GM21381 (cell line): Measurements from ENCODE around the gene EHBP1.

Experiments used
- ATAC-seq: cut with Tn5 transposase; IDR thresholded peaks from one replicate; pipeline ENCODE4 v1.9.1; 2021; ENCODE audit warnings: mild to moderate bottlenecking, moderate library complexity; ENCODE audit not compliant: unreplicated experiment

Gene EHBP1

DNA sequence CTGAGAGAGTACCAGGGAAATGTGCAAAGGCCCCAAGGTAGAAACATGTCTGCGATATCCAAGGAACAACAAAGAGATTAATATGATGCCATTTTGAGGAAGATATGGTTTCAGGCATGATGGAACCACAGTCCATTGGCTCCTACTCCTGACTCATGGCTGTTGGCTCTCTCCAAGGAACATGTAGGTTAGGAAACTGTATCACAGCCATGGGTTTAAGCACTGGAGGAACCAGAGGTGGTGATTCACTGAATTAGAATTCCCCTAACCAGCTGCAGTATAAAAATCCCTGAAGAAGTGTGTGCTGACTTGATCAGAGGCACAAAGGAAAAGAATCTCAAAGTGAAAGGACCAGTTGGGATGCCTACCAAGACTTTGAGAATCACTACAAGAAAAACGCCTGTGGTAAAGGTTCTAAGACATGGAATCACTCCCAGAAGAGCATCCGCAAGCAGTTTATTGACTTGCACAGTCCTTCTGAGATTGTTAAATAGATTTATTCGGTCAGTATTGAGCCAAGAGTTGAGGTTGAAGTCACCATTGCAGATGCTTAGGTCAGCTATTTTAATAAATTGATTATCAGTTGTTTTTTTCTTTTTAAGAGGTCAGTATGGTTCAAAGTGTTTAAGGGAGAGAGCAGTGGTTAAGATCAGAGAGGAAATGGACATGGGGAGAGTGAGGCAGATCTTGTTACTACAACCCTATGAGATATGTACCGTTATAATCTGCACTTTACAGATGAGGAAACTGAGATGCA, 234.4 kb downstream of the EHBP1 start:
- no peak for ATAC-seq

DNA sequence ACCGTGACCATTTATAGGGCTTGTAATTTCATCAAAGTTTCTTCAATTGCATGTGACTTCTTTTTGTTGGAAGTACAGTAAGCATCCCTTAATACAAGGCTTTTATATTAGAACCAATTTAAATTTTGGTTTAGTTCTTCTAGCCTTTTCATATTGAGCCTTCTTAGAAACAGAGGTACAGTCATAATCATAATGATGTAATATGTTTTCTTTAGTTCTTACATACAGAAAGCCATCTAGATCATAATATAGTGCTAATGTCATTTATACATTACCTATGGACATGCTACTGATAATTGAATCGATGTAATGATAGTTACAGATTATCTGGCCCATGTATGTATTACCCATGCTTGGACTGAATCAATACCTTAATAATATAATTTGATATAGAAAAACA, 235.2 kb downstream of the EHBP1 start:
- ATAC-seq: no peak

DNA sequence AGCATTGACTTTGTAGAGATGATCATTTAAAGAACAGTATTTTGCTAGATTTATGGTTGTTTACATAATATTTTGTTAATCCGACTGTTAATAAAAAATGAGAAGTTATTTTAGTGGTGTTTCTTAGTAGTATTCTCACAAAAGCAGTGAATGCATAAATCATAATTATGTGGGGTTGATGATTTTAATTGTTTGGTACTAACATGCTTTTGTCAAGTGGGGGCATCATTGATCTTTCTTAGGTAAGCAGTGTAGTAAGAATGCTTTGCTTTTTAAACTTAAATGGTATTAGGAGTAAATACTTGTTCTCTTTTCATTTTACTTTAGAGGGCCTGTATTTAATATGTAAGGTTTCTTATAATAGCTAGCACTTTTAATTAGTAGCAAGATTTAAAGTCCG, 235.9 kb downstream of the EHBP1 start:
- no peak for ATAC-seq

DNA sequence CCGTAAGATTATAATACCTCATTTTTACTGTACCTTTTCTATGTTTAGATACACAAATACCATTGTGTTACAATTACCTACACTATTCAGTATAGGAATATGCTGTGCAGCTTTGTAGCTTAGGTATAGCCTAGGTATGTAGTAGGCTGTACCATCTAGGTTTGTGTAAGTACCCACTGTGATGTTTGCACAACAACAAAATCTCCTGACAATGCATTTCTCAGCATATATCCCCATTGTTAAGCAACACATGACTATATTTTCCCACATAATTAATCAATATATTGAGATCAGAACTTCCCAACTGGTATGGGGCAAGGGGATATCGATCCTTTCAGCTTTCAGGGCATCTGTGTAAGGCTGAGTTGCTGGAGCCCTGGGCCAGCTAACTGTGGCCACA, 238.8 kb downstream of the EHBP1 start:
- ATAC-seq: no peak

DNA sequence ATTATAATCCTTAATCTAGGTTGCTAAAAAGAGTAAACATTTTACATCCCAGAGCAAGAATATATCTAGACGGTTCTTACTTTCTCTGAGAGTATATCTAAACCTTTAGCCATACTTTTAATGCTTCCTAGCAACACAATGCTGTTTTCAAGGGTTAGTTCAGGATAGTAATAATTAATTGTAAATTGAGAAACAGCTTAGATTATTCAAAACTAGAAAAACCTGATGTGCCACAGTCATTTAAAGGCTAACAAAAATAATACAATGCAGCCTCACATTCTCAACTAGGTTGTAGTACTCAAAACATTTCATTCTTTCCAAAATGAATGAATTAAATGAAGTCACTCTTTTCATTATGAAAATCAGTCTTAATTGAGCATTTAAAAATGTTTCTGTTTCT, 241.9 kb downstream of the EHBP1 start:
- ATAC-seq: no peak

DNA sequence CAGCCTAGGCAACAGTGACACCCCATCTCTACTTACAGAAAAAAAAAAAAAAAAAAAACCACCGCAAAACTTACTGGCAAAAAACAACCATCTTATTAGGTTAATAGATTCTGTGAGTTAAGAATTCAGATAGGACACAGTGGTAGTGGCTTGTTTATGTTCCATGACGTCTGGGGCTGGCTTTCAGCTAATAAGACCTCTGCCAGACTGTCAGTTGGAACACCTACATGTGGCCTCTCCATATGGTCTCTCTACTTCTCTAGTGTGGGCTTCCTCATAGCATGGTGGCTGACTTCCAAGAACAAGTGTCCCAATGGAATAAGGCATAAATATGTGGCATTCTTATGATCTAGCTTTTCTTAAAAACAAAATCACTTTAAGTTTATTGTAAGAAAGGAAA, 251.1 kb downstream of the EHBP1 start:
- ATAC-seq: no peak

GRCh38 chr2:62958206-62958605, 252.7 kb downstream of the EHBP1 start:
- ATAC-seq: no peak

DNA sequence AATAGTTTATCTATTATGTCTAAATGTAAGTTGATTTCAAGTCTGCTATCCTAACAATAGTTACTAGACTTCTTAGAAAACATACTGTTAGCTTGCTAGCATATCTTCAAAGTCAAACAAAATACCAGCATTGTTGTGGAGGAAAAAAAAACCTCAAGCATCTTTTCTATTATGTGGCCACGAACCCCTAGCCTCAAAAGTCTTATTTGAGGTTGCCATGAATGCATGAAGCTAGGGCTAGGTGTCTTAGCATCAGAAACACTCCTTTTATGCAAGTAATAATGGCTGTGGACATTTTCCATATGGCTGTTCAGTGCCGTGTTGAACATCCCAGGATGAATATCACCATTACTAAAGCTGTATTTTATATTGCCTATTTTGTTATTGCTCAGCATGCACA, 258.5 kb downstream of the EHBP1 start:
- no peak for ATAC-seq

DNA sequence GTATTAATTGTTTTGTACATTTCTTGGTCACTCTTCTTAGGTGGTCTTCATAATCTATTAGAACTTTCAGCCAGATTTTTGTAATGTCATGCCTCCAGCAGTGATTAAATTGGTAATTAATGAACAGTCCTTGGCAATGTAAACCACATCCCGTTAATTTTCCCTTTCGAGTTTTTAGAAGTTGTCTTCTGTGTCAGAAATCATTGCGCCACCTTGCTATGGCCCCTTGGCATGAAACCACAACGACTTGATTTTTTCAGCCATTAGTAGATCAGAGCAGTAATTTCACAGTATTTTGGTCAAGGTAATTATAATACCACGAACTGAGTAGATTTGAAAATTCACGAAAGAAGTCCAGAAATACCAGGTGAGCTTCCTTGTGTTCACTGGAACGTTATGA, 259.2 kb downstream of the EHBP1 start:
- no peak for ATAC-seq

DNA sequence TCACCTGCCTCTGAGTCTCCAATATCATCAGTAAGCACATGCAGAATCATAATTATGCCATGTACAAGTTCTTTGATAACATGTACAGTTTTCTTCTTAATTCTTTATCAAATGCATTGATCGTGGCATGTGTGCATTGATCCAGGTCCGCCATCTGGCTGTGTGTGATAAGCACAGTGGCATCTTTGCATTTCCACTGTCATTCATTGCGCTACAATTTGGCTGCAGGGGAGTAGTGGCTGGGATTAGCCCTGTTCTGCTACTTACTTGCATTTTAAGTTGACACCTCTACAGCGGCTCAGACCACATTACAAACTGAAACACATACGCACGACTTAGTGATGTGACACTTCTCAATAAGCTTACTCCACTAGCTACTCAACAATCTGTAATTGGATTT, 261.5 kb downstream of the EHBP1 start:
- ATAC-seq: no peak

DNA sequence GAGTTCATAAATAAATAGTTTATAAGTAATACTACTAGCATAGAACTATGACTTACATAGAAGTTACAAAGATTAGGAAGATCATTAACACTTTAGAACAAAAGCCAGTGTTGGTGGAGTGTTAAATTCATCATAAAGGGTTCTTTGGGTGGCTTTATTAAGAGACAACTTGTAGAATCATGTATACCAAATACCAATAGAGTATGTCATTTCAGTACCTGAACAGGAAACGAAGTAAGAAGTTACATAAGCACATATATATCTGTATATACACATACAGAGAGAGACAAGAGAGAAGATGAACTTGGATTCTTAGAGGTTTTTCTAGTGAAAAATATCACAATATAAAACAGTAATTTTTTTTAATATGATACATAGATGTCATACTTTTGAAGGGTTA, 262.7 kb downstream of the EHBP1 start:
- ATAC-seq: no peak

DNA sequence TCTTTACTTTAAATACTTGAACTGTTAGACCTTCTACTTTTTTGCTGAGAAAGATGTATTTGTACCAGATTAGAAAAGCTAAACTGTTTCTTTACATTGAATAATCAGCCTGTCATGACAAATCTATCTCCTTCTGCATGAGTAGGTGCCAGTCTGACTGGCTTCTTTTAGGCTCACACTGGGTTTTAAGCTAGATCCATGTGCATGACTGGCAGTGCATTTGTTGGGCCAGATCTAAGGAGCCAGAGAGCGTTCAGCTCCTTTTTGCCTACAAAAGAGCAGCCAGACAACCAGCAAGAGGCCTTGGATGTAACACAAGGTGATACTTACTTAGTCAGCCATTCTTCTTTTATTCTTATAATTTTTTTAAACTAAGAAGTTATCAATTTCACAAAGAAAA, 263.2 kb downstream of the EHBP1 start:
- ATAC-seq: no peak

- no peak for ATAC-seq
Observed at GRCh38 chr2:62971936-62972335, 266.4 kb downstream of the EHBP1 start.

GRCh38 chr2:62972601-62973000, 267.1 kb downstream of the EHBP1 start:
- ATAC-seq: no peak

GRCh38 chr2:62974999-62975398, 269.5 kb downstream of the EHBP1 start:
- ATAC-seq: no peak

GRCh38 chr2:62991605-62992004, 286.1 kb downstream of the EHBP1 start:
- ATAC-seq: no peak

GRCh38 chr2:62992561-62992960, 287.0 kb downstream of the EHBP1 start:
- ATAC-seq: no peak

DNA sequence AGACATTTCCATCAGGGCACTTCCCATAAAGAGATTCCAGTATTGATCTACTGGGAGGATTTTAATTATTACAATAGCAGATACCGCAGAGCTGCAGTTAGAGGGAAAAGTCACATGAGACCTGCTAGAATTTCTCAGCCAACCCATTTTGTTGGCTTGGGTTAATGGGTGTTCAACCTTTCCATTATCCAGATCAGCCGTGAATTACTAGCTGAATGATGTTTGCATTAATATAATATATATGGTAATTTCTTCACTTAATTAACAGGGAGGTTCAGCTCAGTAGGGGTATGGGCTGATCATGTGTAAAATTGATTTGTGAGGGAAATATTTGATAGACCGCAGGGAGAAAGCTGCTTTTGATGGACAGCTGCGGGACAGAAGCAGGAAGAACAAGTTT, 288.7 kb downstream of the EHBP1 start:
- ATAC-seq: no peak

- ATAC-seq: no peak
Observed at GRCh38 chr2:62996534-62997186, 291.1 kb downstream of the EHBP1 start.

DNA sequence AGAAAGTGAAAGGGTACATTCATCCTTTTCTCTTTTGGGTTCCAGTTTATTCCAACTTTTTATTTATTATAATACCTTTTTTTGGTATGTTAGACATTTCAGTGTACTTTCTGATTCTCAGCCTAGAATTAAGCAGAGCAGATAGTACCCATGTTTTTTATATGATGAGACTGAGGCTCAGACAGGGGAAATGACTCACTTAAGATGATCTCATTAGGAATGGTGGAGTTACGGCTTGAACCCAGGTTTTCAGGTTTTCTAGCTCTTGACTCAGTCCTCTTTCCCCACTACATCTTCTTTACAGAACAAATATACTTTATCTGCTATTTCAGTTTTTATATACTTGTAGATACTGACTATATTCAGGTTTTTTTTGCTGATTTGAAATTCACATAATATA, 293.4 kb downstream of the EHBP1 start:
- ATAC-seq: no peak

DNA sequence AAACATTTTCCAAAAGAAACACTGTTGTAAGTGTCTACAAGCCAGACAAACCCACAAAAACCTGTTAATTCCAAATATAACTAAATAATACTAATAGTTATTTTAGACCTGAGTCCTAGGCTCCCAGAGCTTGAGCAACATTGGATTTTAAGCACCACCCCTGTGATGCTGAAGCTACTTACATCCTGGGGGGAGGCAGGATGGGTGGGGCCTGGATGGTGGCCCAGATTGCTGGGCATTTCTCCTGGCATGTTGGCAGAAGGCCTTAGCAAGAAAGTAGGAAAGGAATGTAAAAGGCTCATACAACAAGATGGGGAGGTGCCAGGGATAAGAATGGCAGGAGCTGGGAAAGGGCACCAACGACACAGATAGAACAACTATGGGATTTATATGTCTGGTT, 294.4 kb downstream of the EHBP1 start:
- no peak for ATAC-seq

GRCh38 chr2:63000801-63001200, 295.3 kb downstream of the EHBP1 start:
- no peak for ATAC-seq

- no peak for ATAC-seq
Observed at GRCh38 chr2:63001576-63001975, 296.1 kb downstream of the EHBP1 start.
